Glutamatergic neuron (in vitro differentiated cells): ENCODE results near the gene MYO1H. TPM values are rescaled to one million over a fixed set of nuclear protein-coding genes. Genes with fewer than 3 reads are reported as not detected.

ENCODE experiments used
- DNase-seq: peaks from one replicate; pipeline ENCODE4 v3.0.0; 2022
- H3K27ac Mint-ChIP-seq: one replicate; pipeline ENCODE4 v1.8.0; 2020; ENCODE audit warnings: mild to moderate bottlenecking, mixed read lengths, inconsistent platforms; ENCODE audit not compliant: unreplicated experiment
- H3K27me3 Mint-ChIP-seq: one replicate; pipeline ENCODE4 v1.8.0; 2020; ENCODE audit warnings: mild to moderate bottlenecking, moderate library complexity, mixed read lengths, inconsistent platforms; ENCODE audit not compliant: unreplicated experiment
- H3K36me3 Mint-ChIP-seq: one replicate; pipeline ENCODE4 v1.8.0; 2020; ENCODE audit warnings: mild to moderate bottlenecking, mixed read lengths, inconsistent platforms; ENCODE audit not compliant: unreplicated experiment
- H3K4me1 Mint-ChIP-seq: one replicate; pipeline ENCODE4 v1.8.0; 2020; ENCODE audit warnings: mild to moderate bottlenecking, low read depth, mixed read lengths, inconsistent platforms; ENCODE audit not compliant: unreplicated experiment
- H3K4me3 Mint-ChIP-seq: one replicate; pipeline ENCODE4 v1.8.0; 2020; ENCODE audit warnings: mild to moderate bottlenecking, mixed read lengths, inconsistent platforms; ENCODE audit not compliant: unreplicated experiment
- H3K9me3 Mint-ChIP-seq: one replicate; pipeline ENCODE4 v1.8.0; 2020; ENCODE audit warnings: mild to moderate bottlenecking, moderate library complexity, mixed read lengths, inconsistent platforms; ENCODE audit not compliant: unreplicated experiment
- total RNA-seq: library from RNA; stranded (reverse); fragmentation: NEBNext Ultra II Directional; extraction: Animal tissue kit (Norgen Biotek cat#: 25700); gene quantifications from one replicate; pipeline ENCODE4 v1.2.1, GENCODE V29; 2021; ENCODE audit not compliant: unreplicated experiment
- TF ChIP-seq, protein P1 (sequence below): fragments of 200-600 bp; sonication (generic); IDR thresholded peaks from one replicate; pipeline ENCODE4 v1.5.0; 2021; ENCODE audit not compliant: partially characterized antibody, unreplicated experiment

Gene MYO1H
- total RNA-seq, 1 donor from 2014 or later, result 0.27 TPM

- TF ChIP-seq, protein P1, sequence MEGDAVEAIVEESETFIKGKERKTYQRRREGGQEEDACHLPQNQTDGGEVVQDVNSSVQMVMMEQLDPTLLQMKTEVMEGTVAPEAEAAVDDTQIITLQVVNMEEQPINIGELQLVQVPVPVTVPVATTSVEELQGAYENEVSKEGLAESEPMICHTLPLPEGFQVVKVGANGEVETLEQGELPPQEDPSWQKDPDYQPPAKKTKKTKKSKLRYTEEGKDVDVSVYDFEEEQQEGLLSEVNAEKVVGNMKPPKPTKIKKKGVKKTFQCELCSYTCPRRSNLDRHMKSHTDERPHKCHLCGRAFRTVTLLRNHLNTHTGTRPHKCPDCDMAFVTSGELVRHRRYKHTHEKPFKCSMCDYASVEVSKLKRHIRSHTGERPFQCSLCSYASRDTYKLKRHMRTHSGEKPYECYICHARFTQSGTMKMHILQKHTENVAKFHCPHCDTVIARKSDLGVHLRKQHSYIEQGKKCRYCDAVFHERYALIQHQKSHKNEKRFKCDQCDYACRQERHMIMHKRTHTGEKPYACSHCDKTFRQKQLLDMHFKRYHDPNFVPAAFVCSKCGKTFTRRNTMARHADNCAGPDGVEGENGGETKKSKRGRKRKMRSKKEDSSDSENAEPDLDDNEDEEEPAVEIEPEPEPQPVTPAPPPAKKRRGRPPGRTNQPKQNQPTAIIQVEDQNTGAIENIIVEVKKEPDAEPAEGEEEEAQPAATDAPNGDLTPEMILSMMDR, result no peak
- H3K9me3 Mint-ChIP-seq, result no peaks in the 10 kb centered on the region
- no peak overlapping the region for H3K4me3 Mint-ChIP-seq
- no peaks in the 10 kb centered on the region for H3K4me1 Mint-ChIP-seq
- no peaks in the 10 kb centered on the region for H3K27me3 Mint-ChIP-seq
- no peak overlapping the region for H3K27ac Mint-ChIP-seq
- no peaks in the 10 kb centered on the region for H3K36me3 Mint-ChIP-seq
- DNase-seq, result no peak
Observed at GRCh38 chr12:109358154-109358869, 10.6 kb downstream of the MYO1H start.

- Mint-ChIP-seq H3K27ac (no peak overlapping the region), H3K4me3 (no peak overlapping the region), H3K9me3 (no peaks in the 10 kb centered on the region), H3K4me1 (no peaks in the 10 kb centered on the region), H3K36me3 (no peaks in the 10 kb centered on the region), H3K27me3 (no peaks in the 10 kb centered on the region)
- TF ChIP-seq, protein P1, result no peak
- DNase-seq, result no peak
Observed at GRCh38 chr12:109359131-109359690, 11.5 kb downstream of the MYO1H start.

DNA sequence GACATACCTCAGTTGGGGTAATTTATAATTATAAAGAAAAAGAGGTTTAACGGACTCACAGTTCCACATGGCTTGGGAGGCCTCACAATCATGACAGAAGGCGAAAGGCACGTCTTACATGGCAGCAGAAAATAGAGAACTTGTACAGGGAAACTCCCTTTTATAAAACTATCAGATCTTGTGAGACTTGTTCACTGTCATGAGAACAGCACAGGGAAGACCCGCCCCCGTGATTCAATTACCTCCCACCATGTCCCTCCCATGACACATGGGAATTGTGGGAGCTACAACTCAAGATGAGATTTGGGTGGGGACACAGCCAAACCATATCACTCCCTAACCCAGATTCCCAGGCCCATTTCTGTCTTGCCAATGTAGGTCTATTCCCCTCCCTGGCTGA, 22.1 kb downstream of the MYO1H start:
- H3K9me3 Mint-ChIP-seq, result no peaks in the 10 kb centered on the region
- H3K4me1 Mint-ChIP-seq, result no peaks in the 10 kb centered on the region
- DNase-seq, result no peak
- H3K27me3 Mint-ChIP-seq, result no peaks in the 10 kb centered on the region
- no peaks in the 10 kb centered on the region for H3K36me3 Mint-ChIP-seq
- H3K4me3 Mint-ChIP-seq, result no peak overlapping the region
- no peak overlapping the region for H3K27ac Mint-ChIP-seq
- TF ChIP-seq, protein P1, result no peak

DNA sequence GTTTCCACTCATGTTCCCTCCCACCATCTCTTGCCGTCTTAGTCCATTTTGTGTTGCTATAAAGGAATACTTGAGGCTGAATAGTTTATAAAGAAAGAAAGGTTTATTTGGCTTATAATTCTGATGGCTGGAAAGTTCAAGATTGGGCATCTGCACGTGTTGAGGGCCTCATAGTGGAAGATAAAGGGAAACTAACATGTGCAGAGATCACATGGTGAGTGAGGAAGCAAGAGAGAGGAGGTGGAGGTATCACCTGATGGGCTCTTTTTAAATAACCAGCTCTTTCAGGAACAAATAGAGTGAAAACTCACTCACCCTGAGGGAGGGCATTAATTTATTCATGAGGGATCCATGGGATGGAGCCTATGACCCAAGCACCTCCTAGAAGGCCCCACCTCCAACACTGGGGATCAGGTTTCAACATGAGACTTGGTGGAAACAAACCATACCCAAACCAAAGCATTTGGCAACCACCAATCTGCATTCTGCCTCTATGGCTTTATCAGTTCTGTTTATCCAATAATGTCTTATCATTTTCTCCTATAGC, 29.5 kb downstream of the MYO1H start:
- Mint-ChIP-seq H3K36me3 (no peaks in the 10 kb centered on the region), H3K27me3 (no peaks in the 10 kb centered on the region), H3K27ac (no peak overlapping the region), H3K4me3 (no peak overlapping the region), H3K9me3 (no peaks in the 10 kb centered on the region), H3K4me1 (no peaks in the 10 kb centered on the region)
- DNase-seq, result no peak
- TF ChIP-seq, protein P1, result no peak

- TF ChIP-seq, protein P1, result no peak
- no peak overlapping the region for H3K4me3 Mint-ChIP-seq
- DNase-seq, result no peak
- no peaks in the 10 kb centered on the region for H3K36me3 Mint-ChIP-seq
- no peaks in the 10 kb centered on the region for H3K9me3 Mint-ChIP-seq
- H3K4me1 Mint-ChIP-seq, result no peaks in the 10 kb centered on the region
- no peak overlapping the region for H3K27ac Mint-ChIP-seq
- no peaks in the 10 kb centered on the region for H3K27me3 Mint-ChIP-seq
Observed at GRCh38 chr12:109378569-109378968, 30.9 kb downstream of the MYO1H start.
